GM23338 (cell line): ENCODE data around the gene VAPA. TPM values are rescaled to one million over a fixed set of nuclear protein-coding genes. Genes with fewer than 3 reads are reported as not detected.

Experiments used
- ATAC-seq: fragments of 200-7000 bp; cut with Tn5 transposase; 3 replicates; pipeline ENCODE4 v1.9.1; 2020
- DNase-seq: peaks from one replicate; pipeline ENCODE4 v3.0.0-alpha.2; 2015; ENCODE audit warnings: low spot score
- H2AFZ ChIP-seq: fragments of 200-600 bp; sonication (generic); 2 replicates; pipeline ENCODE4 v1.8.0; 2016; ENCODE audit warnings: antibody characterized with exemption, mild to moderate bottlenecking, moderate library complexity
- H3F3A ChIP-seq: fragments of 200-600 bp; sonication (generic); replicated peaks from 2 replicates; pipeline ENCODE4 v1.8.0; 2017; ENCODE audit warnings: antibody characterized with exemption, mixed run types, low read depth
- H3K27ac ChIP-seq: fragments of 200-600 bp; sonication (generic); 2 replicates; pipeline ENCODE4 v1.6.1; 2016; ENCODE audit warnings: low read depth
- H3K27me3 ChIP-seq: fragments of 200-600 bp; sonication (generic); 2 replicates; pipeline ENCODE4 v1.8.0; 2016; ENCODE audit warnings: mild to moderate bottlenecking, mixed run types, moderate library complexity; ENCODE audit not compliant: insufficient read depth
- H3K36me3 ChIP-seq: fragments of 200-600 bp; sonication (generic); 2 replicates; pipeline ENCODE4 v1.8.0; 2016; ENCODE audit warnings: mild to moderate bottlenecking; ENCODE audit not compliant: insufficient read depth
- H3K4me1 ChIP-seq: fragments of 200-600 bp; sonication (generic); 2 replicates; pipeline ENCODE4 v1.8.0; 2016; ENCODE audit warnings: mild to moderate bottlenecking, moderate library complexity; ENCODE audit not compliant: insufficient read depth
- H3K4me2 ChIP-seq: fragments of 200-600 bp; sonication (generic); 2 replicates; pipeline ENCODE4 v1.7.1; 2017; ENCODE audit warnings: mixed run types
- H3K4me3 ChIP-seq: fragments of 200-600 bp; sonication (generic); 2 replicates; pipeline ENCODE4 v1.6.1; 2016; ENCODE audit warnings: mixed run types
- H3K79me2 ChIP-seq: fragments of 200-600 bp; sonication (generic); replicated peaks from 2 replicates; pipeline ENCODE4 v1.8.0; 2017; ENCODE audit warnings: mild to moderate bottlenecking; ENCODE audit not compliant: insufficient read depth
- H3K9me2 ChIP-seq: fragments of 200-600 bp; sonication (generic); 2 replicates; pipeline ENCODE4 v1.8.0; 2017; ENCODE audit not compliant: insufficient read depth
- H4K20me1 ChIP-seq: fragments of 200-600 bp; sonication (generic); replicated peaks from 2 replicates; pipeline ENCODE4 v1.8.0; 2017; ENCODE audit warnings: mild to moderate bottlenecking; ENCODE audit not compliant: insufficient read depth
- H3K27ac Mint-ChIP-seq: 2 replicates; pipeline ENCODE4 v1.8.0; 2020; ENCODE audit warnings: inconsistent platforms, mild to moderate bottlenecking, moderate library complexity, mixed read lengths
- H3K27me3 Mint-ChIP-seq: 3 replicates; pipeline ENCODE4 v1.8.0; 2022; ENCODE audit warnings: low read depth, mild to moderate bottlenecking, moderate library complexity, mixed read lengths, inconsistent platforms; ENCODE audit not compliant: insufficient read depth, poor library complexity
- H3K36me3 Mint-ChIP-seq: 3 replicates; pipeline ENCODE4 v1.8.0; 2021; ENCODE audit warnings: low read depth, mild to moderate bottlenecking, inconsistent platforms, moderate library complexity, mixed read lengths
- H3K4me1 Mint-ChIP-seq: 3 replicates; pipeline ENCODE4 v1.8.0; 2020; ENCODE audit warnings: mild to moderate bottlenecking, inconsistent platforms, mixed read lengths
- H3K4me3 Mint-ChIP-seq: 3 replicates; pipeline ENCODE4 v1.8.0; 2021; ENCODE audit warnings: moderate library complexity, mild to moderate bottlenecking, inconsistent platforms, mixed read lengths
- H3K9me3 Mint-ChIP-seq: 3 replicates; pipeline ENCODE4 v1.8.0; 2020; ENCODE audit warnings: moderate library complexity, mild to moderate bottlenecking, inconsistent platforms, mixed read lengths
- EZH2phosphoT487 ChIP-seq: fragments of 200-600 bp; sonication (generic); IDR thresholded peaks from one replicate; pipeline ENCODE4 v1.8.1; 2018; ENCODE audit warnings: antibody characterized with exemption; ENCODE audit not compliant: unreplicated experiment
- JUNB ChIP-seq: IDR thresholded peaks from one replicate; pipeline ENCODE4 v1.6.1; 2016; ENCODE audit warnings: antibody characterized with exemption; ENCODE audit not compliant: unreplicated experiment
- NANOG ChIP-seq: IDR thresholded peaks from 2 replicates; pipeline ENCODE4 v1.6.1; 2016; ENCODE audit warnings: antibody characterized with exemption, borderline replicate concordance
- ZNF331 ChIP-seq: fragments of 250-450 bp; sonication (Bioruptor Pico); IDR thresholded peaks from 2 replicates; pipeline ENCODE4 v1.5.0; 2020; ENCODE audit warnings: low read depth, mild to moderate bottlenecking, moderate library complexity
- polyA plus RNA-seq: library from polyadenylated mRNA; unstranded; fragments of >200 nt; fragmentation: Nextera tagmentation; extraction: Ambion mirVana; gene quantifications from 2 replicates; pipeline ENCODE4 v1.2.1, GENCODE V29; 2016
- total RNA-seq: library from RNA; depleted of rRNA; stranded (reverse); fragments of >200 nt; shearing (Covaris generic); gene quantifications from 2 replicates; pipeline ENCODE4 v1.2.3, GENCODE V29; 2014
- TF ChIP-seq, protein P1 (sequence below), 2 experiments: fragments of 200-600 bp in 1 of 2; sonication (generic) in 1 of 2; conservative IDR thresholded peaks; 2 replicates each; pipeline versions ENCODE4 v1.5.1 to v1.6.1; 2016 to 2017; ENCODE audit warnings: antibody characterized with exemption in 2 of 2, low read depth in 2 of 2, mild to moderate bottlenecking in 2 of 2, moderate library complexity in 1 of 2
- TF ChIP-seq, protein P2 (sequence below): IDR thresholded peaks from one replicate; pipeline ENCODE4 v1.6.1; 2018; ENCODE audit warnings: antibody characterized with exemption; ENCODE audit not compliant: unreplicated experiment

Gene VAPA
- total and polyA plus RNA-seq, 2 experiments from 2014 or later: 162 to 178 TPM

DNA sequence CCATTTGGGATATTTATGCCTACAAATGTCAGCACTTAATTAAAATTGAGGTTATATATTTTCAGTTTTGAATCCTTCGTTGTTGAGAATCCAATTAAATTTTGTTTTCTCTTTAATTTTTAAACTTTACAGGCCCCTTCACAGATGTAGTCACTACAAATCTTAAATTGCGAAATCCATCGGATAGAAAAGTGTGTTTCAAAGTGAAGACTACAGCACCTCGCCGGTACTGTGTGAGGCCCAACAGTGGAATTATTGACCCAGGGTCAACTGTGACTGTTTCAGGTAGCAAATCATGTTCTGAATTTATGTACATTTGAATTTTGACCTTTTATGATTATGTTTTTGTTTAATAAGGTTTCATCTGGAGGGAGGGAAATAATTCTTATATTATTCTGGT is 17.9 kb downstream of the VAPA start:
- Histone ChIP-seq H3K4me1 (peaks cover 31% of the 10 kb centered on the region), H4K20me1 (peaks cover 5% of the 10 kb centered on the region)

DNA sequence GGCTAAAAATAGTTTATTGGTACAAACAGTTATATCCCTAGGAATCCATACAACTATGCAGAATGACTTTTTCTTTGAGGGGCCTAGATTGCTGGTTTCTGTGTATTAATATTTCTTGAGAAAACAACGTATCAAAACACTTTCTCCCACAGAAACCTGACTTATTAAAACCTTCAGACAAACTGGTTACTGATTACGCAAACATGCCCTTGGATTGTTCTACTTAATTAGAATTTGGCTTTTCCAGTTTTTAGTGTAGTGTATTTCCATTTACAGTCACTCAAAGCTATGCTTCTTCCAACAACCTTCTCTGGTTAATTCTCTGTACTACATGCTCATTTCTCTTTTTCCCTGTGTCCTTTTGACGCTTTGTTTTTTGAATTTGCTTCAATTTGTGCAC is 20.0 kb downstream of the VAPA start:
- H2AFZ ChIP-seq: no peak overlapping the region
- no peak overlapping the region for H3K4me2 ChIP-seq
- H3K4me3 Mint-ChIP-seq: no peak overlapping the region
- no peaks in the 10 kb centered on the region for H3K9me3 Mint-ChIP-seq
- H3F3A ChIP-seq: no peaks in the 10 kb centered on the region
- peaks cover 7% of the 10 kb centered on the region; the same call in 1 of the 2 replicates for H3K36me3 ChIP-seq
- peaks cover 10% of the 10 kb centered on the region for H3K4me1 ChIP-seq
- no peak for ATAC-seq
- H3K79me2 ChIP-seq: peaks cover 88% of the 10 kb centered on the region
- peak overlapping the region; percentile 84 for H3K27ac Mint-ChIP-seq
- H3K27ac ChIP-seq: no peak overlapping the region
- H3K27me3 Mint-ChIP-seq: no peaks in the 10 kb centered on the region
- H4K20me1 ChIP-seq: no peaks in the 10 kb centered on the region; the same call in 1 of the 2 replicates
- no peaks in the 10 kb centered on the region for H3K27me3 ChIP-seq
- H3K9me2 ChIP-seq: no peaks in the 10 kb centered on the region
- TF ChIP-seq, protein P1, sequence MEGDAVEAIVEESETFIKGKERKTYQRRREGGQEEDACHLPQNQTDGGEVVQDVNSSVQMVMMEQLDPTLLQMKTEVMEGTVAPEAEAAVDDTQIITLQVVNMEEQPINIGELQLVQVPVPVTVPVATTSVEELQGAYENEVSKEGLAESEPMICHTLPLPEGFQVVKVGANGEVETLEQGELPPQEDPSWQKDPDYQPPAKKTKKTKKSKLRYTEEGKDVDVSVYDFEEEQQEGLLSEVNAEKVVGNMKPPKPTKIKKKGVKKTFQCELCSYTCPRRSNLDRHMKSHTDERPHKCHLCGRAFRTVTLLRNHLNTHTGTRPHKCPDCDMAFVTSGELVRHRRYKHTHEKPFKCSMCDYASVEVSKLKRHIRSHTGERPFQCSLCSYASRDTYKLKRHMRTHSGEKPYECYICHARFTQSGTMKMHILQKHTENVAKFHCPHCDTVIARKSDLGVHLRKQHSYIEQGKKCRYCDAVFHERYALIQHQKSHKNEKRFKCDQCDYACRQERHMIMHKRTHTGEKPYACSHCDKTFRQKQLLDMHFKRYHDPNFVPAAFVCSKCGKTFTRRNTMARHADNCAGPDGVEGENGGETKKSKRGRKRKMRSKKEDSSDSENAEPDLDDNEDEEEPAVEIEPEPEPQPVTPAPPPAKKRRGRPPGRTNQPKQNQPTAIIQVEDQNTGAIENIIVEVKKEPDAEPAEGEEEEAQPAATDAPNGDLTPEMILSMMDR (conservative IDR thresholded peaks at IDR 0.05; ENCODE audit: low read depth in 2 of 2): no peak
- TF ChIP-seq JUNB (no peak), EZH2phosphoT487 (no peak)
- TF ChIP-seq, protein P2, sequence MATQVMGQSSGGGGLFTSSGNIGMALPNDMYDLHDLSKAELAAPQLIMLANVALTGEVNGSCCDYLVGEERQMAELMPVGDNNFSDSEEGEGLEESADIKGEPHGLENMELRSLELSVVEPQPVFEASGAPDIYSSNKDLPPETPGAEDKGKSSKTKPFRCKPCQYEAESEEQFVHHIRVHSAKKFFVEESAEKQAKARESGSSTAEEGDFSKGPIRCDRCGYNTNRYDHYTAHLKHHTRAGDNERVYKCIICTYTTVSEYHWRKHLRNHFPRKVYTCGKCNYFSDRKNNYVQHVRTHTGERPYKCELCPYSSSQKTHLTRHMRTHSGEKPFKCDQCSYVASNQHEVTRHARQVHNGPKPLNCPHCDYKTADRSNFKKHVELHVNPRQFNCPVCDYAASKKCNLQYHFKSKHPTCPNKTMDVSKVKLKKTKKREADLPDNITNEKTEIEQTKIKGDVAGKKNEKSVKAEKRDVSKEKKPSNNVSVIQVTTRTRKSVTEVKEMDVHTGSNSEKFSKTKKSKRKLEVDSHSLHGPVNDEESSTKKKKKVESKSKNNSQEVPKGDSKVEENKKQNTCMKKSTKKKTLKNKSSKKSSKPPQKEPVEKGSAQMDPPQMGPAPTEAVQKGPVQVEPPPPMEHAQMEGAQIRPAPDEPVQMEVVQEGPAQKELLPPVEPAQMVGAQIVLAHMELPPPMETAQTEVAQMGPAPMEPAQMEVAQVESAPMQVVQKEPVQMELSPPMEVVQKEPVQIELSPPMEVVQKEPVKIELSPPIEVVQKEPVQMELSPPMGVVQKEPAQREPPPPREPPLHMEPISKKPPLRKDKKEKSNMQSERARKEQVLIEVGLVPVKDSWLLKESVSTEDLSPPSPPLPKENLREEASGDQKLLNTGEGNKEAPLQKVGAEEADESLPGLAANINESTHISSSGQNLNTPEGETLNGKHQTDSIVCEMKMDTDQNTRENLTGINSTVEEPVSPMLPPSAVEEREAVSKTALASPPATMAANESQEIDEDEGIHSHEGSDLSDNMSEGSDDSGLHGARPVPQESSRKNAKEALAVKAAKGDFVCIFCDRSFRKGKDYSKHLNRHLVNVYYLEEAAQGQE: no peak
- H3K4me1 Mint-ChIP-seq: peaks cover 15% of the 10 kb centered on the region
- DNase-seq: no peak
- H3K36me3 Mint-ChIP-seq: peaks cover 42% of the 10 kb centered on the region; the same call in 2 of the 3 replicates
- H3K4me3 ChIP-seq: no peak overlapping the region

More for the DNA sequence above, 17.9 kb downstream of the VAPA start:
- peaks cover under 1% of the 10 kb centered on the region; the same call in 1 of the 2 replicates for H3K36me3 ChIP-seq
- no peaks in the 10 kb centered on the region for H3F3A ChIP-seq
- DNase-seq: no peak
- H3K27me3 ChIP-seq: no peaks in the 10 kb centered on the region
- H3K4me2 ChIP-seq: no peak overlapping the region
- H3K9me2 ChIP-seq: no peaks in the 10 kb centered on the region
- Mint-ChIP-seq H3K4me3 (no peak overlapping the region), H3K9me3 (no peaks in the 10 kb centered on the region), H3K4me1 (peaks cover 34% of the 10 kb centered on the region), H3K27me3 (no peaks in the 10 kb centered on the region), H3K36me3 (peaks cover 27% of the 10 kb centered on the region; the same call in 2 of the 3 replicates), H3K27ac (no peak overlapping the region)
- ATAC-seq: no peak
- no peak for TF ChIP-seq JUNB
- TF ChIP-seq ZNF331 (CRISPR knock-in tag): no peak
- TF ChIP-seq NANOG: no peak
- H3K27ac ChIP-seq: no peak overlapping the region
- no peak overlapping the region for H3K4me3 ChIP-seq
- H3K79me2 ChIP-seq: peaks cover 91% of the 10 kb centered on the region
- H2AFZ ChIP-seq: no peak overlapping the region
